SK-N-SH treated with all-trans-retinoic acid at 6 μM for 48 hours (cell line): ENCODE results near the gene ARSG.
"Not testable (repeated sequence)": the region's sequence is repeated elsewhere in the genome, so short reads cannot be mapped to it uniquely, and the experiment has no call there.

Source experiments
- ATAC-seq: fragments of 200-7000 bp; cut with Tn5 transposase; 3 replicates; pipeline ENCODE4 v1.9.1; 2020; ENCODE audit warnings: mild to moderate bottlenecking, moderate library complexity
- ARNTL ChIP-seq: fragments of 450-650 bp; formaldehyde crosslinking; IDR thresholded peaks from 2 replicates; pipeline ENCODE4 v1.5.0; 2020; ENCODE audit warnings: low read depth, mild to moderate bottlenecking, moderate library complexity, borderline replicate concordance
- BACH2 ChIP-seq: fragments of 250-450 bp; sonication (Bioruptor Pico); IDR thresholded peaks from 2 replicates; pipeline ENCODE4 v1.9.0; 2021; ENCODE audit warnings: mild to moderate bottlenecking, borderline replicate concordance
- CREB5 ChIP-seq: fragments of 250-450 bp; sonication (Bioruptor Pico); IDR thresholded peaks from 2 replicates; pipeline ENCODE4 v1.5.1; 2020; ENCODE audit warnings: low read depth, mild to moderate bottlenecking, moderate library complexity
- CSDC2 ChIP-seq: fragments of 250-450 bp; sonication (Bioruptor Pico); IDR thresholded peaks from 2 replicates; pipeline ENCODE4 v1.5.0; 2020; ENCODE audit warnings: mild to moderate bottlenecking, moderate library complexity
- CSRNP3 ChIP-seq: fragments of 250-450 bp; sonication (Bioruptor Pico); IDR thresholded peaks from 2 replicates; pipeline ENCODE4 v1.5.1; 2021; ENCODE audit warnings: mild to moderate bottlenecking, moderate library complexity
- ESRRG ChIP-seq: fragments of 250-450 bp; sonication (Bioruptor Pico); IDR thresholded peaks from 2 replicates; pipeline ENCODE4 v1.6.1; 2021; ENCODE audit warnings: mild to moderate bottlenecking
- GLIS3 ChIP-seq: fragments of 250-450 bp; sonication (Bioruptor Pico); IDR thresholded peaks from 2 replicates; pipeline ENCODE4 v1.5.0; 2020; ENCODE audit warnings: mild to moderate bottlenecking, moderate library complexity
- PATZ1 ChIP-seq: fragments of 250-450 bp; sonication (Bioruptor Pico); IDR thresholded peaks from 2 replicates; pipeline ENCODE4 v1.8.0; 2020; ENCODE audit warnings: mild to moderate bottlenecking, moderate library complexity, borderline replicate concordance
- PPARA ChIP-seq: fragments of 250-450 bp; sonication (Bioruptor Pico); IDR thresholded peaks from 2 replicates; pipeline ENCODE4 v1.5.0; 2020; ENCODE audit warnings: mild to moderate bottlenecking, borderline replicate concordance
- RARB ChIP-seq: fragments of 250-450 bp; sonication (Bioruptor Pico); IDR thresholded peaks from 2 replicates; pipeline ENCODE4 v1.8.0; 2021; ENCODE audit warnings: mild to moderate bottlenecking, moderate library complexity
- SNAI2 ChIP-seq: fragments of 250-450 bp; sonication (Bioruptor Pico); IDR thresholded peaks from 2 replicates; pipeline ENCODE4 v1.5.0; 2020; ENCODE audit warnings: mild to moderate bottlenecking, moderate library complexity
- TCF4 ChIP-seq: fragments of 250-450 bp; sonication (Bioruptor Pico); IDR thresholded peaks from 2 replicates; pipeline ENCODE4 v1.8.0; 2021; ENCODE audit warnings: mild to moderate bottlenecking, moderate library complexity, borderline replicate concordance
- TOX ChIP-seq: fragments of 250-450 bp; sonication (Bioruptor Pico); IDR thresholded peaks from 2 replicates; pipeline ENCODE4 v1.8.0; 2021; ENCODE audit warnings: mild to moderate bottlenecking, moderate library complexity, borderline replicate concordance
- TSHZ2 ChIP-seq: fragments of 250-450 bp; sonication (Bioruptor Pico); IDR thresholded peaks from 2 replicates; pipeline ENCODE4 v1.5.0; 2020; ENCODE audit warnings: mild to moderate bottlenecking, moderate library complexity
- ZC3H10 ChIP-seq: fragments of 250-450 bp; sonication (Bioruptor Pico); IDR thresholded peaks from 2 replicates; pipeline ENCODE4 v1.5.1; 2021; ENCODE audit warnings: mild to moderate bottlenecking, moderate library complexity
- ZFP3 ChIP-seq: fragments of 250-450 bp; sonication (Bioruptor Pico); IDR thresholded peaks from 2 replicates; pipeline ENCODE4 v1.5.0; 2020; ENCODE audit warnings: mild to moderate bottlenecking, moderate library complexity
- ZFP30 ChIP-seq: fragments of 450-650 bp; formaldehyde crosslinking; IDR thresholded peaks from 2 replicates; pipeline ENCODE4 v1.5.0; 2022; ENCODE audit warnings: mild to moderate bottlenecking, moderate library complexity
- ZNF565 ChIP-seq: fragments of 450-650 bp; formaldehyde crosslinking; conservative IDR thresholded peaks from 2 replicates; pipeline ENCODE4 v1.5.0; 2020; ENCODE audit warnings: low read depth, mild to moderate bottlenecking, moderate library complexity
- ZNF8 ChIP-seq: fragments of 450-650 bp; formaldehyde crosslinking; IDR thresholded peaks from 2 replicates; pipeline ENCODE4 v1.5.0; 2020; ENCODE audit warnings: mild to moderate bottlenecking, moderate library complexity

Gene ARSG

GRCh38 chr17:68255731-68256538 is 35.4 kb upstream of the ARSG start:
- ATAC-seq = no peak
- no peak for TF ChIP-seq CSRNP3
- TF ChIP-seq RARB (CRISPR knock-in tag) = no peak
- TF ChIP-seq TOX (CRISPR knock-in tag) = no peak
- TF ChIP-seq ZC3H10 = no peak
- TF ChIP-seq ZNF8 (CRISPR knock-in tag) = no peak
- no peak for TF ChIP-seq TSHZ2 (CRISPR knock-in tag)
- TF ChIP-seq ZNF565 (CRISPR knock-in tag) = no peak
- no peak for TF ChIP-seq TCF4 (CRISPR knock-in tag)
- TF ChIP-seq CSDC2 (CRISPR knock-in tag) = no peak
- no peak for TF ChIP-seq SNAI2 (CRISPR knock-in tag)
- no peak for TF ChIP-seq PPARA (CRISPR knock-in tag)
- no peak for TF ChIP-seq CREB5 (CRISPR knock-in tag)
- TF ChIP-seq ZFP3 (CRISPR knock-in tag) = no peak
- no peak for TF ChIP-seq ZFP30 (CRISPR knock-in tag)
- TF ChIP-seq PATZ1 (CRISPR knock-in tag) = no peak
- TF ChIP-seq GLIS3 (CRISPR knock-in tag) = no peak
- no peak for TF ChIP-seq ESRRG (CRISPR knock-in tag)
- TF ChIP-seq ARNTL = no peak
- TF ChIP-seq BACH2 (CRISPR knock-in tag) = no peak

GRCh38 chr17:68256701-68257100 is 34.6 kb upstream of the ARSG start:
- not testable (repeated sequence) for ATAC-seq

- ATAC-seq = no peak
- no peak for TF ChIP-seq ZFP30 (CRISPR knock-in tag)
- no peak for TF ChIP-seq RARB (CRISPR knock-in tag)
- no peak for TF ChIP-seq BACH2 (CRISPR knock-in tag)
- TF ChIP-seq ZFP3 (CRISPR knock-in tag) = no peak
- no peak for TF ChIP-seq ESRRG (CRISPR knock-in tag)
- no peak for TF ChIP-seq CSRNP3
- TF ChIP-seq SNAI2 (CRISPR knock-in tag) = no peak
- TF ChIP-seq ARNTL = no peak
- TF ChIP-seq PPARA (CRISPR knock-in tag) = no peak
- TF ChIP-seq CSDC2 (CRISPR knock-in tag) = no peak
Observed at GRCh38 chr17:68257934-68258333, 33.4 kb upstream of the ARSG start.

GRCh38 chr17:68258890-68259647 is 32.2 kb upstream of the ARSG start:
- peak; percentile 52 for ATAC-seq

- ATAC-seq = not testable (repeated sequence)
Observed at GRCh38 chr17:68259648-68259951, 31.7 kb upstream of the ARSG start.
